ENCODE results near the gene OR6V1. TPM values are rescaled to one million over a fixed set of nuclear protein-coding genes. Genes with fewer than 3 reads are reported as not detected.

The OR6V1 gene
- total and polyA plus RNA-seq, 10 of the 15 experiments (the other 5 are each of a cell fraction or from before 2014, with no cell fraction given), result not detected

DNA sequence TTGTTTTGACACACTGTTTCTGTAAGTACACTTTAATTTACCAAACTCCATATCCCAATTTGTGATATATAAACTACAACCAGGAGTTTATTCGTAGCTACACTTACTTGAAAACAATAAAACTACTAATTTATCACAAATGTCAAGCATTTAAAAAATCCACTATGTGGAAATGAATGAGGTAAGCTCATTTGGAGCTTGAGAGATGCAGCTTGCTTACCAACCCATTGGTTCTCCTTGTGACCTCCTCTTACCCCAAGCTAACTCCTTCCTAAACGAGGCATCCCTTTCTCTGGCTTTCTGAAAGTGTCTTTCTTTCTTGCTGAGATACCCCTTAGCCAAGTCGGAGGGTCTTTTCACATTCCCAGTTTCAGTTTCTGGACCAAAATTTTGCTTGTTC lies 2.5 kb downstream of the OR6V1 start:
- DNase-seq (ENCODE audit: low read depth, low spot score) (no peak), ATAC-seq (no peak), FAIRE-seq (no peak)
- Histone ChIP-seq H4K20me1 (ENCODE audit: control insufficient read depth, insufficient read depth) (no peaks in the 10 kb centered on the region), H3K79me2 (ENCODE audit: control insufficient read depth, insufficient read depth, low read length) (no peaks in the 10 kb centered on the region), H3K4me2 (ENCODE audit: control insufficient read depth, insufficient read depth) (no peak overlapping the region), H3K4me1 (ENCODE audit: control insufficient read depth, insufficient read depth, low read length) (no peaks in the 10 kb centered on the region), H2AFZ (ENCODE audit: control insufficient read depth, low read depth, low read length) (no peak overlapping the region), H3K4me3 (no peak overlapping the region), H3K27me3 (replicated peaks in 1 of 2; ENCODE audit: control insufficient read depth in 2 of 2, insufficient read depth in 2 of 2, low read length in 1 of 2) (no peaks in the 10 kb centered on the region), H3K9me3 (replicated peaks; ENCODE audit: control insufficient read depth, insufficient read depth, low read length) (no peaks in the 10 kb centered on the region), H3K9ac (ENCODE audit: control insufficient read depth, insufficient read depth, low read length) (no peak overlapping the region), H3K27ac (ENCODE audit: control insufficient read depth, insufficient read depth) (no peak overlapping the region), H3K36me3 (ENCODE audit: control insufficient read depth in 2 of 2, insufficient read depth in 2 of 2, low read length in 1 of 2) (no peaks in the 10 kb centered on the region)
- ChIA-PET SMC1A (ENCODE audit: uncharacterized antibody, unreplicated experiment) (interaction anchor here (0.9 to 1.2 kb wide), 3 partner anchors 51 to 161 kb away, joined by 3 to 5 read pairs (median 3); no protein-coding TSS in a partner anchor), CTCF (no interaction called here), RAD21 (ENCODE audit: unreplicated experiment) (no interaction called here), POLR2A (no interaction called here)
- 0% methylated on average over 3 of the region's 3 CpGs for WGBS (ENCODE audit: insufficient coverage, insufficient replicate concordance, low lambda C conversion rate, missing lambda C conversion rate)
- BruUV-seq (replicated peaks), result no TSS peak
- intact Hi-C loops (cut with micrococcal nuclease; ENCODE audit: unreplicated experiment) (loop anchor here (5.0 kb wide), 1 partner anchor 1002 kb away; no protein-coding TSS in a partner anchor), in situ Hi-C loops (cut with MboI) (no loop called here)
- TF ChIP-seq NFIC (IDR thresholded peaks at IDR 0.05; ENCODE audit: low read depth, low read length) (no peak), LARP7 (IDR thresholded peaks at IDR 0.05) (no peak), ZNF24 (IDR thresholded peaks at IDR 0.05) (no peak)

DNA sequence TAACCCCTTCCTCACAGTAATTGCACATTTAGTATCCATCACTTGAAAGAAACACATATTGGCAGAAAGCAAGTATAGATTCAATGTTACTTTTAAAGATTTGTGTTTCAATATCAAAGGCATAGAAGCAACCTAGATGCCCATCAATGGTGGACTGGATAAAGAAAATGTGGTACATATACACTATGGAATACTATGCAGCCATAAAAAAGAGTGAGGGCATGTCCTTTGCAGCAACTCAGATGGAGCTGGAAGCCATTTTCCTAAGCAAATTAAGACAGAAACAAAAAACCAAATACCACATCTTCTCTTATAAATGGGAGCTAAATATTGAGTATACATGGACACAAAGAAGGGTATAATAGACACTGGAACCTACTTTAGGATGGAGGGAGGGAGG lies 3.6 kb downstream of the OR6V1 start:
- in situ Hi-C loops (cut with MboI) (no loop called here), intact Hi-C loops (cut with micrococcal nuclease; ENCODE audit: unreplicated experiment) (no loop called here)
- Histone ChIP-seq H3K9ac (ENCODE audit: control insufficient read depth, insufficient read depth, low read length) (no peak overlapping the region), H3K27me3 (replicated peaks in 1 of 2; ENCODE audit: control insufficient read depth in 2 of 2, insufficient read depth in 2 of 2, low read length in 1 of 2) (no peaks in the 10 kb centered on the region), H3K4me3 (no peak overlapping the region), H3K4me1 (ENCODE audit: control insufficient read depth, insufficient read depth, low read length) (no peaks in the 10 kb centered on the region), H3K36me3 (ENCODE audit: control insufficient read depth in 2 of 2, insufficient read depth in 2 of 2, low read length in 1 of 2) (no peaks in the 10 kb centered on the region), H2AFZ (ENCODE audit: control insufficient read depth, low read depth, low read length) (no peak overlapping the region), H4K20me1 (ENCODE audit: control insufficient read depth, insufficient read depth) (no peaks in the 10 kb centered on the region), H3K9me3 (replicated peaks; ENCODE audit: control insufficient read depth, insufficient read depth, low read length) (no peaks in the 10 kb centered on the region), H3K27ac (ENCODE audit: control insufficient read depth, insufficient read depth) (no peak overlapping the region), H3K4me2 (ENCODE audit: control insufficient read depth, insufficient read depth) (no peak overlapping the region), H3K79me2 (ENCODE audit: control insufficient read depth, insufficient read depth, low read length) (no peaks in the 10 kb centered on the region)
- ChIA-PET CTCF (no interaction called here), RAD21 (ENCODE audit: unreplicated experiment) (no interaction called here), POLR2A (no interaction called here), SMC1A (ENCODE audit: uncharacterized antibody, unreplicated experiment) (no interaction called here)
- BruUV-seq (replicated peaks), result no TSS peak
- FAIRE-seq (no peak), DNase-seq (ENCODE audit: low read depth, low spot score) (no peak), ATAC-seq (no peak)
- TF ChIP-seq ETV6 (conservative IDR thresholded peaks at IDR 0.05 in 1 of 2, IDR thresholded peaks at IDR 0.05 in 1 of 2; ENCODE audit: borderline replicate concordance in 1 of 2, low read depth in 1 of 2) (no peak), CHD2 (IDR thresholded peaks at IDR 0.05; ENCODE audit: borderline replicate concordance, low read depth, low read length) (no peak), FOS (IDR thresholded peaks at IDR 0.05; ENCODE audit: borderline replicate concordance, extremely low read depth, insufficient read length) (no peak)
